Measurements from ENCODE around the gene INSL3. TPM values are rescaled to one million over a fixed set of nuclear protein-coding genes. Genes with fewer than 3 reads are reported as not detected.

The INSL3 gene
- total RNA-seq, 6 donors from 2014 or later = 0.57 TPM; not detected in 5

- Histone ChIP-seq H3K36me3 (no peaks in the 10 kb centered on the region), H3K9me3 (no peaks in the 10 kb centered on the region), H3K27ac (peak overlapping the region in 1 of 4 donors; percentile 21), H3K4me3 (peak overlapping the region in 1 of 4 donors; percentile 31), H3K27me3 (peaks cover 0 to 21% (median 12%) of the 10 kb centered on the region in 4 donors), H3K4me1 (peaks cover 0 to 13% (median 2%) of the 10 kb centered on the region in 4 donors)
- 56 to 57% methylated on average over 4 to 6 of the region's 6 CpGs for WGBS, 2 donors
- no peak for TF ChIP-seq CTCF (IDR thresholded peaks at IDR 0.05)
- no peak for TF ChIP-seq POLR2AphosphoS5 (IDR thresholded peaks at IDR 0.05)
- DNase-seq (no peak), ATAC-seq (ENCODE audit: low FRiP score in 2 of 2) (peak in 1 of 2 donors; percentile 37)
These were observed 25.1 kb downstream of the INSL3 start for GRCh38 chr19:17796013-17796837.

GRCh38 chr19:17795495-17795856 lies 25.8 kb downstream of the INSL3 start:
- H3K27ac ChIP-seq = no peak overlapping the region
- DNase-seq = no peak
- TF ChIP-seq CTCF (IDR thresholded peaks at IDR 0.05) = no peak
- no peak for TF ChIP-seq POLR2A (IDR thresholded peaks at IDR 0.05)
- no peak for TF ChIP-seq EP300 (IDR thresholded peaks at IDR 0.05)
- TF ChIP-seq POLR2AphosphoS5 (IDR thresholded peaks at IDR 0.05) = no peak
- H3K4me1 ChIP-seq = peaks cover 0 to 13% (median 2%) of the 10 kb centered on the region in 4 donors
- 38 to 60% methylated on average over 1 to 14 of the region's 14 CpGs for WGBS, 2 donors
- H3K4me3 ChIP-seq = peak overlapping the region in 2 of 4 donors; percentile 31 to 37
- H3K27me3 ChIP-seq = peaks cover 0 to 21% (median 12%) of the 10 kb centered on the region in 4 donors
- H3K36me3 ChIP-seq = no peaks in the 10 kb centered on the region
- no peak for ATAC-seq (ENCODE audit: low FRiP score in 2 of 2)
- no peaks in the 10 kb centered on the region for H3K9me3 ChIP-seq

- TF ChIP-seq CTCF (IDR thresholded peaks at IDR 0.05) = no peak
- TF ChIP-seq POLR2A (IDR thresholded peaks at IDR 0.05) = no peak
- no peak for TF ChIP-seq EP300 (IDR thresholded peaks at IDR 0.05)
- no peak for TF ChIP-seq POLR2AphosphoS5 (IDR thresholded peaks at IDR 0.05)
- no peaks in the 10 kb centered on the region for H3K36me3 ChIP-seq
- no peaks in the 10 kb centered on the region for H3K9me3 ChIP-seq
- H3K27me3 ChIP-seq = peaks cover 0 to 21% (median 12%) of the 10 kb centered on the region in 4 donors
- WGBS, 2 donors = 7 to 8% methylated on average over 30 to 49 of the region's 50 CpGs
- H3K27ac ChIP-seq = no peak within 1 kb of the TSS
- ATAC-seq (ENCODE audit: low FRiP score in 2 of 2) = peak in 1 of 2 donors; percentile 26
- peak; percentile 47 to 82 for DNase-seq
- peaks cover 0 to 13% (median 2%) of the 10 kb centered on the region in 4 donors for H3K4me1 ChIP-seq
- H3K4me3 ChIP-seq = peak within 1 kb of the TSS in 2 of 4 donors; percentile 31 to 37
These were observed 26.4 kb downstream of the INSL3 start, which contains the start of gene B3GNT3 for GRCh38 chr19:17794731-17795494. B3GNT3 (plus strand) TSS chr19:17795138; CDS start chr19:17807808, 12,670 bp downstream.

GRCh38 chr19:17794412-17794730 lies 26.9 kb downstream of the INSL3 start:
- ATAC-seq (ENCODE audit: low FRiP score in 2 of 2) = no peak
- Histone ChIP-seq H3K27me3 (peaks cover 0 to 21% (median 12%) of the 10 kb centered on the region in 4 donors), H3K27ac (no peak overlapping the region), H3K9me3 (no peaks in the 10 kb centered on the region), H3K4me1 (peaks cover 0 to 13% (median 2%) of the 10 kb centered on the region in 4 donors), H3K36me3 (no peaks in the 10 kb centered on the region), H3K4me3 (peak overlapping the region in 1 of 4 donors; percentile 37)
- no peak for DNase-seq
- WGBS, 2 donors = 53 to 73% methylated on average over 5 to 9 of the region's 9 CpGs
- TF ChIP-seq EP300 (IDR thresholded peaks at IDR 0.05) (no peak), POLR2AphosphoS5 (IDR thresholded peaks at IDR 0.05) (no peak)

All from upper lobe of left lung (tissue), 6 donors.